Measurements from ENCODE around the gene SEMG1.

SEMG1 gene

DNA sequence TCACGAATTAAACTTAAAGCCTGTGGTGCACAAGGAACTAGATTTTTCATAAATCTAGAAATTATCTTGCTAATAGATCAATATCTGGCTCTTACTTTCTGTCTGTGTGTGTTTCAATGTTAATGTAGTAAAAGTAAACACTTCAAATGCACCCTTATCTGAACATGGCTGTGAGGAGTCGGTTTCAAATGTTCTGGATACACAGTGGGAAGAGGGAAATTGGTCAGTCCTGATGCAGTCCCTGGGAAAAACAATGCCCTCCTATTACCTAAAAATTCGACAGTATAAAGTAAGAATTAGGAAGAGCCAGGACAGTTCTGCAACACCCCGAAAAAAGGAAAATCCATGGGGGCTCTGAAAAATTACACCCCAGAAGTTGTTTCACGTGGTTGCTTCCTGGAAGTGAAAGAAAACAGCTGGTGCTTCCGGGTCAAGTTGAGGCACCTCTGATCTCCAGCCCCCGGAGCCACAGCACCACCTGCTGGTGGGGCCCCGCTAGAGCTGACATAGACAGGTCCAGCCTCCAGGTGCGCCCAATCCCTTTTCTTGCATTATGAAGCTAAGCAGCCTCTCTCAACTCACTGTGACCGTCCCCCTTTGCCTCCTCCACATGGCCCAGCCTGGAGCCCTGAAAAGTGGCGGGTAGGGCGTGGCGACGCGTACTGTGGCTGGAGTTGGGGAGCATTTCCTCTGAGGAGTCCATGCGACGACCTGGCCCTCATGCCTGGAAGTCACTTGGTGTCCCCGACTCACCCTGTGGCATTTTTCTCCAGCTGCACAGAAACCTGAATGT is 22.6 kb downstream of the SEMG1 start:
- Histone ChIP-seq H3K36me3 (ENCODE audit: low read depth) (no peaks in the 10 kb centered on the region), H3K27ac (ENCODE audit: poor library complexity, severe bottlenecking) (no peak overlapping the region), H3K27me3 (ENCODE audit: insufficient read depth, poor library complexity, severe bottlenecking) (peaks cover 22% of the 10 kb centered on the region), H3K9me3 (ENCODE audit: severe bottlenecking) (peaks cover 2% of the 10 kb centered on the region), H3K4me1 (ENCODE audit: insufficient read depth, poor library complexity, severe bottlenecking) (no peaks in the 10 kb centered on the region), H3K4me3 (ENCODE audit: severe bottlenecking) (no peak overlapping the region)
- TF ChIP-seq, protein P1, sequence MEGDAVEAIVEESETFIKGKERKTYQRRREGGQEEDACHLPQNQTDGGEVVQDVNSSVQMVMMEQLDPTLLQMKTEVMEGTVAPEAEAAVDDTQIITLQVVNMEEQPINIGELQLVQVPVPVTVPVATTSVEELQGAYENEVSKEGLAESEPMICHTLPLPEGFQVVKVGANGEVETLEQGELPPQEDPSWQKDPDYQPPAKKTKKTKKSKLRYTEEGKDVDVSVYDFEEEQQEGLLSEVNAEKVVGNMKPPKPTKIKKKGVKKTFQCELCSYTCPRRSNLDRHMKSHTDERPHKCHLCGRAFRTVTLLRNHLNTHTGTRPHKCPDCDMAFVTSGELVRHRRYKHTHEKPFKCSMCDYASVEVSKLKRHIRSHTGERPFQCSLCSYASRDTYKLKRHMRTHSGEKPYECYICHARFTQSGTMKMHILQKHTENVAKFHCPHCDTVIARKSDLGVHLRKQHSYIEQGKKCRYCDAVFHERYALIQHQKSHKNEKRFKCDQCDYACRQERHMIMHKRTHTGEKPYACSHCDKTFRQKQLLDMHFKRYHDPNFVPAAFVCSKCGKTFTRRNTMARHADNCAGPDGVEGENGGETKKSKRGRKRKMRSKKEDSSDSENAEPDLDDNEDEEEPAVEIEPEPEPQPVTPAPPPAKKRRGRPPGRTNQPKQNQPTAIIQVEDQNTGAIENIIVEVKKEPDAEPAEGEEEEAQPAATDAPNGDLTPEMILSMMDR (IDR thresholded peaks at IDR 0.05; ENCODE audit: poor library complexity, severe bottlenecking) = peak; percentile 98
- ATAC-seq (ENCODE audit: low read depth) = peak; percentile 63
- no peak for DNase-seq (ENCODE audit: low spot score)

DNA sequence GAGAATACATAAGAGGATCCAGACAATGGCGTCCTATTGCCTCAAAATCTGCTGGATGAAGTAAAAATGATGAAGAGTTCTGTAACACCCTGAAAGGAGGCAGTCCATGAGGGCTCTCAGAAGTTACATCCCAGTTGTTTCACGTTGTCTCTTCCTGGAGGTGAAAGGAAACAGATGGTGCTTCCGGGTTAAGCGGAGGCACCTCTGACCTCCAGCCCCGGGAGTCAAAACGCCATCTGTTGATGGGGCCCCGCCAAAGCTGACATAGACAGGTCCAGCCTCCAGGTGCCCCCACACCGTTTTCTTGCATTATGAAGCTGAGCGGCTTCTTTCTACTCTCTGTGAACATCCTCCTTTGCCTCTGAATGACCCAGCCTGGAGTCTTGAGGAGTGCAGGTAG is 23.8 kb downstream of the SEMG1 start:
- ATAC-seq (ENCODE audit: low read depth) (no peak), DNase-seq (ENCODE audit: low spot score) (no peak)
- TF ChIP-seq, protein P1 (IDR thresholded peaks at IDR 0.05; ENCODE audit: poor library complexity, severe bottlenecking) = no peak
- Histone ChIP-seq H3K27ac (ENCODE audit: poor library complexity, severe bottlenecking) (no peak overlapping the region), H3K4me3 (ENCODE audit: severe bottlenecking) (no peak overlapping the region), H3K27me3 (ENCODE audit: insufficient read depth, poor library complexity, severe bottlenecking) (peaks cover 15% of the 10 kb centered on the region), H3K9me3 (ENCODE audit: severe bottlenecking) (peaks cover 2% of the 10 kb centered on the region), H3K36me3 (ENCODE audit: low read depth) (no peaks in the 10 kb centered on the region), H3K4me1 (ENCODE audit: insufficient read depth, poor library complexity, severe bottlenecking) (no peaks in the 10 kb centered on the region)

DNA sequence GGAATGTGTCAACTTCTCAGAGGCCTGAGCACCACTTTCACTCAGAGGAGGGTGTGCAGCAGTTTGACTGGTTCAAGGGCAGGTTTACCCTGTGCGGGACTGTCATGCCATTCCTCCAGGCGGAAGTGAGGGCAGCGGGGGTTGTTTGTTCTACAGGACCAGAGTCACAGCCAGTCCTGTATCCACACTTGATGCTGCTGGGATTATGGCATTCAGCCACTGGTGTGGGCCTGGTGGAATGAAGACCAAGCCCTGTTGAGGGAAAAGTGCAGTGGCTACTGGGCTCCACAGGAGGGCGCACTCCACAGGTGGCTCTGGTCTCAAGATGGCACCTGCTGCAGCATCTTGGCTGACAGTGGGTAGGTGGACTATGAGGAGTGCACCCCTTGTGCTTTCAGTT is 29.2 kb downstream of the SEMG1 start:
- no peak overlapping the region for H3K4me3 ChIP-seq (ENCODE audit: severe bottlenecking)
- H3K4me1 ChIP-seq (ENCODE audit: insufficient read depth, poor library complexity, severe bottlenecking) = no peaks in the 10 kb centered on the region
- TF ChIP-seq, protein P1 (IDR thresholded peaks at IDR 0.05; ENCODE audit: poor library complexity, severe bottlenecking) = peak; percentile 73
- no peak overlapping the region for H3K27ac ChIP-seq (ENCODE audit: poor library complexity, severe bottlenecking)
- peaks cover 22% of the 10 kb centered on the region for H3K27me3 ChIP-seq (ENCODE audit: insufficient read depth, poor library complexity, severe bottlenecking)
- ATAC-seq (ENCODE audit: low read depth) (no peak), DNase-seq (ENCODE audit: low spot score) (peak; percentile 77)
- H3K9me3 ChIP-seq (ENCODE audit: severe bottlenecking) = peaks cover 2% of the 10 kb centered on the region
- no peaks in the 10 kb centered on the region for H3K36me3 ChIP-seq (ENCODE audit: low read depth)

DNA sequence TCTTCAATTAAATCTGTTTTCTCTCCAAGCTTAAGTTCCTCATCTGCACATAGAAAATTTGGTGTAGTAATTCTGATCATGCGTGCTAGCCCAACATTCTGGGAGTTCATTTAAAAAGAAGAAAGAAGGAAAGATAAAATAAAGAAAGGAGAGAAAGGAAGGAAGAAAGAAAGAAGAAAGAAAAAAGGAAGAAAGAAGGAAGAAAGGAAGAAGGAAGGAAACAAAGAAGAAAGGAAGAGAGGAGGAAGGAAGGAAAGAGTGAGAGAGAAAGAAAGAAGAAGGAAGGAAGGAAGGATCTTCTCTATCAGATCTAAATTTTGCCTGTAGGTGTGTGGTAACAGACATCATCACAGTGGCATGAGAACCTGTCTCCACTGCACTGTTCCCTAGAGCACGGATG is 31.3 kb downstream of the SEMG1 start:
- peaks cover 2% of the 10 kb centered on the region for H3K9me3 ChIP-seq (ENCODE audit: severe bottlenecking)
- ATAC-seq (ENCODE audit: low read depth) (no peak), DNase-seq (ENCODE audit: low spot score) (no peak)
- H3K4me1 ChIP-seq (ENCODE audit: insufficient read depth, poor library complexity, severe bottlenecking) = no peaks in the 10 kb centered on the region
- H3K36me3 ChIP-seq (ENCODE audit: low read depth) = no peaks in the 10 kb centered on the region
- TF ChIP-seq, protein P1 (IDR thresholded peaks at IDR 0.05; ENCODE audit: poor library complexity, severe bottlenecking) = no peak
- H3K4me3 ChIP-seq (ENCODE audit: severe bottlenecking) = no peak overlapping the region
- peaks cover 36% of the 10 kb centered on the region for H3K27me3 ChIP-seq (ENCODE audit: insufficient read depth, poor library complexity, severe bottlenecking)
- H3K27ac ChIP-seq (ENCODE audit: poor library complexity, severe bottlenecking) = no peak overlapping the region

DNA sequence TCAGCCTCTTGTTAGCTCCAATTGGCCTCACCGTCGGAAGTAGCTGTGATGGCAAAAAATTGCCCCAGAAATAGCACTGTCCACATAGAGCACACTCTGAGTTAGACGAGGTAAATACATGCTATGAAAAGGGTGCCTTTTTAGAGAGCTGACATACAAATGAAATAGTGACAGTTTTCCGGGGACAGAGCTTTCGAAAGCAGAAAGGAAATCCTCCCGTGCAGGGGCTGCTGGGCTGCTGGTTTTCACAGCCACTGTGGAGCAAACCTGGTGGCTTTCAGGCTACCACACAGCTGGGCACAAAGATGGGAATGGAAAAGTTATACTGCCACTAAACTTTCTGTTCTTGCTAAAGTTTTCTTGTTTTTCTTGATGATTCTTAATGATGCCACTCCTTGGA is 39.3 kb downstream of the SEMG1 start:
- TF ChIP-seq, protein P1 (IDR thresholded peaks at IDR 0.05; ENCODE audit: poor library complexity, severe bottlenecking) = no peak
- no peaks in the 10 kb centered on the region for H3K9me3 ChIP-seq (ENCODE audit: severe bottlenecking)
- no peak overlapping the region for H3K27ac ChIP-seq (ENCODE audit: poor library complexity, severe bottlenecking)
- H3K36me3 ChIP-seq (ENCODE audit: low read depth) = no peaks in the 10 kb centered on the region
- H3K27me3 ChIP-seq (ENCODE audit: insufficient read depth, poor library complexity, severe bottlenecking) = peaks cover 30% of the 10 kb centered on the region
- no peak for DNase-seq (ENCODE audit: low spot score)
- no peaks in the 10 kb centered on the region for H3K4me1 ChIP-seq (ENCODE audit: insufficient read depth, poor library complexity, severe bottlenecking)
- no peak for ATAC-seq (ENCODE audit: low read depth)
- H3K4me3 ChIP-seq (ENCODE audit: severe bottlenecking) = no peak overlapping the region
